Muscle layer of duodenum (tissue), 2 donors: ENCODE data around the gene CES3.
"Not testable (repeated sequence)": the region's sequence is repeated elsewhere in the genome, so short reads cannot be mapped to it uniquely, and the experiment has no call there.

Experiments
- H3K27ac ChIP-seq: one replicate; pipeline ENCODE4 v1.7.0; 2013; ENCODE audit warnings: mild to moderate bottlenecking, low read length
- H3K27me3 ChIP-seq: one replicate; pipeline ENCODE4 v1.7.0; 2013; ENCODE audit warnings: low read depth, mild to moderate bottlenecking, control low read depth, low read length
- H3K36me3 ChIP-seq, 2 donors: one replicate each; pipeline ENCODE4 v1.7.0; 2013; ENCODE audit warnings: low read length in 2 of 2, control low read depth in 1 of 2, mild to moderate bottlenecking in 1 of 2; ENCODE audit not compliant: insufficient read depth in 2 of 2, control insufficient read depth in 1 of 2
- H3K4me1 ChIP-seq, 2 donors: one replicate each; pipeline ENCODE4 v1.7.0; 2013; ENCODE audit warnings: low read length in 2 of 2, mild to moderate bottlenecking in 2 of 2, control low read depth in 1 of 2, moderate library complexity in 1 of 2; ENCODE audit not compliant: insufficient read depth in 2 of 2, control insufficient read depth in 1 of 2
- H3K4me3 ChIP-seq, 2 donors: one replicate each; pipeline ENCODE4 v1.7.0; 2013; ENCODE audit warnings: low read length in 2 of 2, low read depth in 1 of 2, mild to moderate bottlenecking in 1 of 2
- H3K9me3 ChIP-seq, 2 donors: one replicate each; pipeline ENCODE4 v1.7.0; 2013; ENCODE audit warnings: low read length in 2 of 2, control low read depth in 1 of 2, mild to moderate bottlenecking in 1 of 2; ENCODE audit not compliant: control insufficient read depth in 1 of 2
- donor health status: healthy.

The CES3 gene

GRCh38 chr16:66993558-66993957 lies 32.5 kb downstream of the CES3 start:
- H3K36me3 ChIP-seq, H3K27me3 ChIP-seq, H3K9me3 ChIP-seq, H3K27ac ChIP-seq, H3K4me3 ChIP-seq, H3K4me1 ChIP-seq: not testable (repeated sequence)

GRCh38 chr16:66996324-66996982 lies 35.4 kb downstream of the CES3 start:
- H3K4me1 ChIP-seq: peaks cover 0 to 5% of the 10 kb centered on the region in 2 donors
- no peaks in the 10 kb centered on the region for H3K36me3 ChIP-seq
- H3K4me3 ChIP-seq: no peak overlapping the region
- H3K9me3 ChIP-seq: no peaks in the 10 kb centered on the region
- H3K27ac ChIP-seq: no peak overlapping the region
- H3K27me3 ChIP-seq: no peaks in the 10 kb centered on the region

- Histone ChIP-seq H3K9me3 (no peaks in the 10 kb centered on the region), H3K36me3 (no peaks in the 10 kb centered on the region), H3K27ac (no peak overlapping the region), H3K4me1 (peaks cover 0 to 7% of the 10 kb centered on the region in 2 donors), H3K4me3 (no peak overlapping the region), H3K27me3 (no peaks in the 10 kb centered on the region)
Observed at GRCh38 chr16:66996983-66997358, 35.9 kb downstream of the CES3 start.

GRCh38 chr16:67000384-67001351 lies 39.6 kb downstream of the CES3 start:
- Histone ChIP-seq H3K4me1 (peaks cover 0 to 7% of the 10 kb centered on the region in 2 donors), H3K9me3 (no peaks in the 10 kb centered on the region), H3K4me3 (peak overlapping the region; percentile 39 to 73), H3K27me3 (peaks cover 6% of the 10 kb centered on the region), H3K36me3 (no peaks in the 10 kb centered on the region), H3K27ac (no peak overlapping the region)

- Histone ChIP-seq H3K4me1 (peaks cover 0 to 7% of the 10 kb centered on the region in 2 donors), H3K9me3 (no peaks in the 10 kb centered on the region), H3K27ac (no peak overlapping the region), H3K27me3 (peaks cover 6% of the 10 kb centered on the region), H3K4me3 (no peak overlapping the region), H3K36me3 (no peaks in the 10 kb centered on the region)
Observed at GRCh38 chr16:67001726-67002125, 40.7 kb downstream of the CES3 start.

GRCh38 chr16:67006930-67007658 lies 46.0 kb downstream of the CES3 start:
- Histone ChIP-seq H3K4me3 (no peak overlapping the region), H3K27me3 (peaks cover 6% of the 10 kb centered on the region), H3K36me3 (no peaks in the 10 kb centered on the region), H3K27ac (no peak overlapping the region), H3K9me3 (no peaks in the 10 kb centered on the region), H3K4me1 (no peaks in the 10 kb centered on the region)

- no peaks in the 10 kb centered on the region for H3K36me3 ChIP-seq
- no peaks in the 10 kb centered on the region for H3K9me3 ChIP-seq
- H3K27me3 ChIP-seq: peaks cover 9% of the 10 kb centered on the region
- no peak overlapping the region for H3K4me3 ChIP-seq
- peaks cover 0 to 6% of the 10 kb centered on the region in 2 donors for H3K4me1 ChIP-seq
- no peak overlapping the region for H3K27ac ChIP-seq
Observed at GRCh38 chr16:67009158-67009557, 48.1 kb downstream of the CES3 start.

- Histone ChIP-seq H3K4me1 (peaks cover 0 to 10% of the 10 kb centered on the region in 2 donors), H3K27me3 (peaks cover 9% of the 10 kb centered on the region), H3K36me3 (no peaks in the 10 kb centered on the region), H3K27ac (no peak overlapping the region), H3K9me3 (no peaks in the 10 kb centered on the region), H3K4me3 (no peak overlapping the region)
Observed at GRCh38 chr16:67011274-67011673, 50.2 kb downstream of the CES3 start.

- Histone ChIP-seq H3K27me3 (peaks cover 9% of the 10 kb centered on the region), H3K4me3 (peak overlapping the region; percentile 26 to 59), H3K27ac (no peak overlapping the region), H3K4me1 (peaks cover 0 to 10% of the 10 kb centered on the region in 2 donors), H3K36me3 (no peaks in the 10 kb centered on the region), H3K9me3 (no peaks in the 10 kb centered on the region)
Observed at GRCh38 chr16:67013233-67013822, 52.3 kb downstream of the CES3 start.

- Histone ChIP-seq H3K27me3 (peaks cover 9% of the 10 kb centered on the region), H3K36me3 (no peaks in the 10 kb centered on the region), H3K27ac (no peak overlapping the region), H3K4me3 (peak overlapping the region; percentile 26 to 59), H3K4me1 (peaks cover 0 to 10% of the 10 kb centered on the region in 2 donors), H3K9me3 (no peaks in the 10 kb centered on the region)
Observed at GRCh38 chr16:67013823-67014633, 53.0 kb downstream of the CES3 start.
